NCI-H128 (cell line): ENCODE results near the gene MORF4L1.
"Not testable (repeated sequence)": the region's sequence is repeated elsewhere in the genome, so short reads cannot be mapped to it uniquely, and the experiment has no call there.

ENCODE experiments used
- DNase-seq: peaks from one replicate; lab custom pipeline; 2025; ENCODE audit not compliant: unreplicated experiment; lab: John Stamatoyannopoulos, UW

Gene MORF4L1

GRCh38 chr15:78855746-78856145 is 16.9 kb upstream of the MORF4L1 start:
- DNase-seq: no peak

- DNase-seq: no peak
Measured at GRCh38 chr15:78859971-78860719, 12.5 kb upstream of the MORF4L1 start.

- DNase-seq: not testable (repeated sequence)
Measured at GRCh38 chr15:78865585-78865984, 7.1 kb upstream of the MORF4L1 start.

- DNase-seq: not testable (repeated sequence)
Measured at GRCh38 chr15:78866031-78866430, 6.7 kb upstream of the MORF4L1 start.

GRCh38 chr15:78866803-78867202 is 5.9 kb upstream of the MORF4L1 start:
- DNase-seq: no peak

GRCh38 chr15:78868366-78868765 is 4.3 kb upstream of the MORF4L1 start:
- no peak for DNase-seq

DNA sequence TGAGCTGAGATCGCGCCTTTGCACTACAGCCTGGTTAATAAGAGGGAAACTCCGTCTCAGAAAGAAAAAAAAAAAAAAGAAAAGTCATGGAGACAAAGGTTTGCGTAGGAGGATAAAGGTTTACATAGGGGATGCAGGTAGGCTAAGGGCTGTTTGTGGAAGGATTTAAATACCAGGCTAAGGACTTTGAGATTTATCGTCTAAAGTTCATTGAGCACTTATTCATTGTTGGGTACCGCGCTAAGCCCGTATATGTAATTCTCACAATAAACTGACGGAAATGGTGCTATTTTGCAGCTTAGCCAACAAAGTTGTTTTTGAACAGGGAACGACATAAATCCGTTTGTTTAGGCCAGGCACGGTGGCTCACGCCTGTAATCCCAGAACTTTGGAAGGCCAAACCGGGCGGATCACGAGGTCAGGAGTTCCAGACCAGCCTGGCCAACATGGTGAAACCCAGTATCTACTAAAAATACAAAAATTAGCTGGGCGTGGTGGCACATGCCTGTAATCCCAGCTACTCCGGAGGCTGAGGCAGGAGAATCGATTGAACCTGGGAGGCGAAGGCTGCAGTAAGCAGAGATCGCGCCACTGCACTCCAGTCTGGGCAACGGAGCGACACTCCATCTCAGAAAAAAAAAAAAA is 1.1 kb upstream of the MORF4L1 start:
- DNase-seq: not testable (repeated sequence)

GRCh38 chr15:78872972-78873792 is 492 bp downstream of the MORF4L1 start:
- peak; percentile 46 for DNase-seq

DNA sequence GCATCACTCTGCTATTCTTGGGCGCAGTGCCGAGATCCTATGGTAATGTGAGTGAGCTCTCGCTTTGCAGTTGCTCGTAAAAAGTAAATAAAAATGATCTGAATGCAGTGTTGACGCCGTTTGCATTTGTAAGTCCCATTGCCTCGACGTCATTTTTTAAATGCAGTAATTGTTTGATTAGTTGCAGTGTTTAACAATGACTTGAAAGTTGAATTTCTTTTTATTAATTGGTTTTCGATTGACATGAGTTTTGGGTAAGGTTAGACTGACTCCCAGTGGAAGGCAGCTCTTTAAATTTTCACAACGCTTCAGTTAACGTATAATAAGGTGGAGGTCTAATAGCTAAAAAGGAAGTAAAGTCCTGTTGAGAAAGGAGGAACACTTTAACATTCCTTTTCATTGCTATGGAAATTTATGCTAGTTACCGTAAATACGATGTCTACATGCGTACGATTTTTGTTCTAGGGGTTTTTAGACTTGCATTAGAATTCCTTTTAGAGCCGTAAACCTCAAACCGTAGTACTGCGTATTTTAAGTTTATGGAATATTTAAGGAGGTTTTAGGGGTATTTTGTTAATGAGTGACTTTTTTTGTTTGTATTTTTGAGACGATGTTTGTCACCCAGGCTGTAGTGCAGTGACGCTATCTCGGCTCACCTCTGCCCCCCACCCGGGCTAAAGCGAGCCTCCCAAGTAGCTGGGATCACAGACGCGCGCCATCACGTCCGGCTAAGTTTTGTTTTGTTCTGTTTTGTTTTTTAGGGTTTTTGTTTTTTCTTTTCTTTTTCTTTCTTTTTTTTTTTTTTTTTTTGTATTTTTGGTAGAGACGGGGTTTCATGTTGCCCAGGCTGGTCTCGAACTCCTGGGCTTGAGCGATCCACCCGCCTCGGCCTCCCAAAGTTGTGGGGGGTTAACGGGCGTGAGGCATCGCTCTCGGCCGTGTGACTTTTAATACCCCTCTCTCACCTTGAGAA is 1.4 kb downstream of the MORF4L1 start:
- no peak for DNase-seq

- no peak for DNase-seq
Measured at GRCh38 chr15:78875107-78875914, 2.6 kb downstream of the MORF4L1 start.

DNA sequence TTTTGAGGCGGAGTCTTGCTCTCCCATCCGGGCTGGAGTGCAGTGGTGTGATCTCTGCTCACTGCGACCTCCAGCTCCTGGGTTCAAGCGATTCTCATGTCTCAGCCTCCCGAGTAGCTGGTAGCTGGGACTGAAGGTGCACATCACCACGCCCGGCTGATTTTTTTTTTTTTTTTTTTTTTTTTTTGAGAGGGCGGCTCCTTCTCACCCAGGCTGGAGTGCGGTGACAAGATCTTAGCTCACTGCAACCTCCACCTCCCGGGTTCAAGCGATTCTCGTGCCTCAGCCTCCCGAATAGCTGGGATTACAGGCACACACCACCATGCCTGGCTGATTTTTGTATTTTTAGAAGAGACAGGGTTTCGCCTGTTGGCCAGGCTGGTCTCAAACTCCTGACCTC is 4.3 kb downstream of the MORF4L1 start:
- not testable (repeated sequence) for DNase-seq

DNA sequence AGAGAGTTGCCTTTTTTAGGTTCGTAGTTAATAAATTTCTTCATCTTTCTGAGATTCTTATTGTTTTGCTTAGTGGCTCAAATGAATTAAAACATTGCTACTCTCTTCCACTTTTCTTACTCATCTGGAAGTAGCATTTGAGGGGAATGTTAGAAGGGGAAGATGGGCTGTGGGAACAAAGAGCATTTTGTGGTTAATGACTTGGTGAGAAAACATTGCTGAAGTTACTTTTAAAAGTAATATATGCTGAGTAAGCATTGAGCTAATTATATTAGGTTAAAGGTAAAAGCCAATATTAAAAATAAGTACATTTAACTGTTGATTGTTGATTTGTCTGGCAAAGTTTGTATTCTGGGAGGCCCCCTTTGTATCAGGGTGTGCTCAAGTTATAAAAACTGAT is 5.7 kb downstream of the MORF4L1 start:
- no peak for DNase-seq

- DNase-seq: no peak
Measured at GRCh38 chr15:78879517-78880241, 7.0 kb downstream of the MORF4L1 start.

- DNase-seq: no peak
Measured at GRCh38 chr15:78880242-78880533, 7.5 kb downstream of the MORF4L1 start.

DNA sequence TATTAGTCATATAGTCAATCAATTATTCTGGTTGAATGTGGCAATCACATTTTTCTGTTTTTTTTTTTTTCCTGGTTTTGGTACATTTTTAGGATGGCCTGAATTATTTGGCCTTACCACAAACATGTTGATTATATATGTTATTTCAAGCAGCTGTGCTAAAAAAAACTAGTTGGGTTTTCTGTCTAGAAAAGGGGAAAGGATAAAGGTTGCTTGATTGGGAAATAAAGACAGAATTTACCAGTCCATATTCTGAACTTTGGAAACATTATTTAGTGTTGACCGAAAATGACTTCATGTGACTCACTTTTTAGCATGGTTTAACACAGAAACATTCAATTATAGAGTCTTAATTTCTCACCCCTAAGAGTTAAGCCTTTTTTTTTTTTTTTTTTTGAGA is 8.1 kb downstream of the MORF4L1 start:
- DNase-seq: no peak

- DNase-seq: no peak
Measured at GRCh38 chr15:78881681-78882080, 9.0 kb downstream of the MORF4L1 start.

- no peak for DNase-seq
Measured at GRCh38 chr15:78889000-78889399, 16.3 kb downstream of the MORF4L1 start.

- DNase-seq: no peak
Measured at GRCh38 chr15:78893538-78893937, 20.8 kb downstream of the MORF4L1 start.

- no peak for DNase-seq
Measured at GRCh38 chr15:78895471-78895870, 22.8 kb downstream of the MORF4L1 start.
